ENCODE data around the gene CEACAM4.

Gene CEACAM4

DNA sequence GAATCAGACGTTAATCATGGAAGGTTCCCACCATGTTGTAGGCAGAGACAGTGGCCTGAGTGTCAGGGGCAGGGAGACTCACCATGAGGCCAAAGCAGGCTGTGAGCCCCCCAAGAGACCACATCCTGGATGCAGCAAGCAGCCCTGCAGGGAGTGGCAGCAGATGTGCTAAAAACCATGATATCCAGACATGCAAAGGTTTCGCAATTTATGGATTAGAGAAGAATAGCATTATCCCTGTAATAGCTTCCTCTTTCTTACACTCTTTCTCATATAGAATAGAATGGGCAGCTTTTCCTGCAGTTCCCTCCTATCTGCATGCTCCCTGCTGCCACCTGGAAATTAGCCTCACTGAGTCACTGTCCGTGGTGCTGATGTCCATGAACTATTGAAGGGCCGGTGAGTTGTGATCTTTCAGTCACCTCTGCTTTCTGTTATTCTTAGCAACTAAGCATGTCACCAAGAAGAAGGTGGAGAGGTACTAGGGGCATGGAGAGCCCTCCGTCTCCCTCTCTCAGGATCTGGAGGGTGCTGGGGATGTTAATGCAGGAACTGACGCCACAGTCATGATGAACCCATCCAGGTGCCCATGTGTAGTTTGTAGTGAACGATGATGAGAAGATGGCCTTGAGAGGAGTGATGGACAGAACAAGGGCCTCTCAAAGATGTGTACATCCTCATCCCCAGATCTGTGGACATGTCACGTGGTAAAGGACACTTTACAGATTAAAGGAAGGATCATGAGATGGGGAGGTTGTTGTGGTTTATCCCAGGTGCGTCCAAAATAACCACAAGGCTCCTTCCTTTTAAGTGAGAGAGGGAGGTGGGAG, 9.9 kb downstream of the CEACAM4 start:
- no peak for ATAC-seq

DNA sequence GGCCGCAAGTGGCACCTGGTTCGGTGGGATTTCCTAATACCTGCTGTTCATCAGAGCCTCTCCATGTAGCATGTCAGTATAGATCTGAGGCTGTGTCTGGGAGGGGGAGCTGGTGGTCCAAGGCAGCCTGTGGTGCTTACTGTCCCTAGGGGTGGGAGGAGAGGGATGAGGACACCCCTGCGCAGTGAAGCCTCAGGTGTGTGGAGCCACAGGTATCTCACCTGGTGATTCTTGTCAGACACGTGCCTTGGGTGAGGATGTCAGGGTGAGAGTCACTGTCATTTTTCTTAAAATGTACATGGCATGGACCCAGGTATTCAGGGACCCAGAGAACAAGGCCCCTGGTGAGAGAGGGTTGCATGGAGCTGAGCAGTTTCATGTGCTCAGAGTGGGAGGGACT, 11.7 kb downstream of the CEACAM4 start:
- ATAC-seq = no peak

DNA sequence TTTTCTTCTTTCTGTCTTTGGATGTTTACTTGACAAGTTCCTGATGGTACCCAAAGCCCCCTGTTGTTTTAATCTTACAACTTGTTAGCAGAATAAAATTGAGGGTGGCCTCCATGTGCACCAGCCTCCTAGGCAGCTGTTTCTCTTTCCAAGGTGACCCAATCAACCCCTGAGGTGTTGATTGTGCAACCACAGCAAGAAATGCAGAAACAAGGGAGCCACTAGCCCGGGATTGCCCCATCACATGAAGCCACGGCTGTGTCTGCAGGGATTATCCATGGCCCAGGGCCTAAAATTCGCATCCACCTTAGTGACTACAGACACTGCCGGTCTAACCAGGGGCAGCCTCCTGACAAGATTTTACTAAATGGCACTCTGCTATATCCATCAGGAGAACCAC, 14.4 kb downstream of the CEACAM4 start:
- no peak for ATAC-seq

DNA sequence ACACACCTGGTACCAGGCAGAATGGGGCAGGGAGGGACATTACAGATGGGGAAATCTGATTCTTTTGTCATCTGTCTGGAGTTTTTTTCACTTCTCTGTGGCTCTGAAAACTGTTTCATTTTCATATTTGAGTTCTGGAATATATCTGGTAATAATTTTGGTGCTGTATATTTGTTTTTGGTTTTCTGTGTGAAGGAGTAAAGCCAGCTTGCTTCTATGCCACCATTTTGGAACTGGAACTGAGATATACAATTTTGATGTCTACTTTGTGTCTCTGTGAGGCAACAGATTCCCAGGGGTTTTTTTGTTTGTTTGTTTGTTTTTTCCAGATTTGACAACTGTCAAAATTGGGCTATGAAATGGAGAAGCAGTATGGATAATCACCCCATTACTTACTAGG, 16.1 kb downstream of the CEACAM4 start:
- ATAC-seq = no peak

DNA sequence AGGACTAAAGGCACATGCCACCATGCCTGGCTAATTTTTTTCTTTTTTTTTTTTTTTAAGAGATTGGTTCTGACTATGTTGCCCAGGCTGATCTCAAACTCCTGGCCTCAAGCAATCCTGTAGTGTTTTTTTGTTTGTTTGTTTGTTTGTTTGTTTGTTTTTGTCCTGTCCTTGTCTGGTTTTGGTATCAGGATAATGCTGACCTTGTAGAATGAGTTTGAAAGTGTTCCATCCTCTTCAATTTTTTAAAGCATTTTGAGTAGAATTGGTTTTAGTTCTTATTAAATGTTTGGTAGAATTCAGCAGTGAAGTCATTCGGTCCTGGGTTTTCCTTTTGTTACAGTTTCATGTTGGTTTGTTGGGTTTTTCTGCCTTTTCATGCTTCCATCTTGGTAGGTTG, 19.2 kb downstream of the CEACAM4 start:
- no peak for ATAC-seq

DNA sequence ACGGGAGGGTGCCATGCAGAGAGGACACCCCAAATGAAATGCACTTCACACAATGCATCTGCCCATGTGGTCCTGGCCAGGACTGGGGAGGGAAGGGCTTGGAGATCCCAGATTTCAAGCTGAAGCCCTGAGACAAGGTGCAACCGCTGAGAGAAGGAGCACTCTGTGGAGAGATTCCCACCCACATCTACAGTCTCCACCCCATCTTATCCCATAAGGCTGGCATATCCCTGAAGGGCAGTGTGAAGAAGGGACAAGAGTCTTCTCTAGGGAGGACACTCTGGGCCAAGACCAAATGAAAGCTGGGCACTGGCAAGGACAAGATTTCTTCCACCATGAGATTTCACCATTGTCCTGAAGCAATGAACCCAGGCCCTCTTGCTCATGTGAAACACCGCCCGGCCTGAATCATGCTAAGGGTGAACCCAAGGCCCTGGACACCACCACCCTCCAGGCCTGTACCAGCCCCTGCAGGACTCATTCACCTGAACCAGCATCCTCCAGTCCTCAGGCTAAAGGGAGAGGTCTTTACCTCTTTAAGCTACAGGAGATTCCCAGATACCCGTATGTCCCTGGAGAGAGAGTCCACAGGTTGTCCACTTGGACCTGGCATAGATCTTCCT, 20.5 kb downstream of the CEACAM4 start:
- ATAC-seq = no peak

DNA sequence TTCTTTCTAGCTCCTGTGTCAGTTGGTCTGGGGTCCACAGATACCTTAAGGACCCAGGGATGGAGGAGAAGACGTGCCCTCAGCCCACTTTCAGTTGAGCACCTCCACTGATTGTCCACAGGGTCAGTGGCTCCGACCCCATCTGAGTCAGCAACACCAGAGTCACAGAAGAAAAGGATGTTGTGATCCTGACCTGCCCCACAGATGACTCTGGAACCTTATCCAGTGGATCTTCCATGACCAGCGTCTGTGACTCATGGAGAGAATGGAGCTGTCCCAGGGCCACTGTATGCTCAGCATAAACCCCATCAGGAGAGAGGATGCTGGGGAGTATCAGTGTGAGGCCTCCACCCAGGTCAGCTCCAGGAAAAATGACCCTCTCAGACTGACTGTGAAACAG, 22.0 kb downstream of the CEACAM4 start:
- ATAC-seq = no peak

DNA sequence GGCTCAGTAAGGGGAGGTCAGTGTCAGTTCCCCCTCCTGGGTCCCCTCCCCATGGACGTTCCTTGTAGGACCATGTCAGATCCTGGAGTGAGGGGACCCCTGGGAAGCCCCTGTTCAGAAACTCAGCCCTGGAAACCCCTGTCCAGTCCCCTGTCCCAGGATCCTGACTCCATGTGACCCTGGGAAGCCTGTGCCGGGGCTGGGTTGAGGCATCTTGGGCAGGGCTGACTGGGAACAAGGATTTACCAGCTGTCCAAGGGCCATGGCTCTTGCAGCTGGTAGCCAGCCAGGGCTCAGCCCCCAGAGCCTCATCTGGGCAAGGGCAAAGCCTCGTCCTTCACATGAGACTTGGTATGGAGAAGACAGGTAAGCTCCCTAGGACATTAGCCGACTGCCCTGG, 25.1 kb downstream of the CEACAM4 start:
- ATAC-seq = no peak

DNA sequence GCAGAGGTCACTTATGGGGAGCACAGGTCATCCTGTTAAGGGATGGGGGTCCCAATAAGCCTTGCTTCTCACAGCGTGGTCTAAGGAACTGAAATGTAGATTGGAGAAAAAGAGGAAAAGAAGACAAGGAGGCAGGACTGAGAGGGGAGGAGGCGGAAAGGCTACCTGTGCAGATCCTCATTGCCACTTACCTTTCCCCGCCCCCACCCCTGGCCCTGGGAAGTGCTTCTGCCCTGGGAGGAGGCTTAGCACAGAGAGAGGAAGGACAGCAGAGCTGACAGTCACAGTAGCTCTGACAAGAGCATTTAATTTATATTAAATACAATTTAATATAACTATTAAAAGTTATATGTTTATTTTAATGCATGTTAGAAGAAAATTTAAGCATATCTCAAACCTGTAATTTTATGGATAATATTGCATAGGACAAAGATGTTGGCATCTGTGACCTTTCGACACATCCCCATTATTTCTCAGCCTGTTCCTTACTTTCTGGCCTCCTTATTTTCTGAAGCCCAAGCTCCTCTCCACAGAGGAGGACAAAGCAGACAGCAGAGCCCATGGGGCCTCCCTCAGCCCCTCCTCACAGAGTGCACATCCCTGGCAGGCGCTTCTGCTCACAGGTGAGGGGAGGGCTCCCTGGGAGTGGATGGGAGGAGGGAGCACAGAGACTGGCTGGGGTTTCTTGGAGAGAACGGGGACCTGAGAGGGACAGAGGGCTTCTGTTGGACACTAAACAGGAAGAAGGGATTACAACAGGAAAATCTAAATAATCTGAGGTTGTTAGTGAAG, 27.5 kb downstream of the CEACAM4 start:
- no peak for ATAC-seq

DNA sequence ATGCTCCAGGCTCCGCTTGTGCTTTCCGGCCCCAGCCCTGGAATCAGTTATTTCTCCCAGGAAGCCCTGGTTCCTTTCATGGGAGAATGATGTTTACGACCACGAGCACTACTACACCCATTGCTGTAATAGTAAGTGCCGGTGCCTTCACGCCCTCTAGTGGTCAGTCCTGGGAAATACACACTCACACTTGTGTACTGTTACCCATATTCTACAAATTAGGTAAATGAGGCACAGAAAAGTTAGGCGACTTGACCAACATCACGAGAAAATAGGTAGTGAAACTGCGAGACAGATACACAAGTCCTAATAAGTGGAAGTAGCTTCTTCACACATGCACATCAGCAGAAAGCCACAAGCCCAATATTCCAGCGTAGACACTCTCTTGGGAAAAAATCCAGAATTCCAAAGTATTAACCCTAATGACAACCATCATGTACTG, 29.3 kb downstream of the CEACAM4 start:
- peak; percentile 74 to 87 for ATAC-seq

DNA sequence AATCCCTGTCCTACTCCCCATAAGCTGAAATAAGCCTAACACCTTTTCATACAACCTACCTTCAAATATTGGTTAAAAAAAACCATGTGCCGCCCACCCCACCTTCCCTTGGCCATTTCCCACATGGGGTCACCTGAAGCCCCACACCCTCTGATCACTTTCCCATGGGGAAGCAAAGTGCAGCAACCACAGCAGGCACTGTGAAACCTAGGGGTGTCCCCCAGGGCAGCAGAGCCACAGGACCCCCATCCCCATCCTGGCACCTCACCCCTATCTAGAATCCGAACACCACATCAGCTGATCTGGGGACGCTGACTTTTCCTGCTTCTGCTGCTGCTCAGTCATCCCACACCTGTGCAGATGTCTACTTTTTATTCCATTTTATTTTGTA, 31.0 kb downstream of the CEACAM4 start:
- no peak for ATAC-seq

DNA sequence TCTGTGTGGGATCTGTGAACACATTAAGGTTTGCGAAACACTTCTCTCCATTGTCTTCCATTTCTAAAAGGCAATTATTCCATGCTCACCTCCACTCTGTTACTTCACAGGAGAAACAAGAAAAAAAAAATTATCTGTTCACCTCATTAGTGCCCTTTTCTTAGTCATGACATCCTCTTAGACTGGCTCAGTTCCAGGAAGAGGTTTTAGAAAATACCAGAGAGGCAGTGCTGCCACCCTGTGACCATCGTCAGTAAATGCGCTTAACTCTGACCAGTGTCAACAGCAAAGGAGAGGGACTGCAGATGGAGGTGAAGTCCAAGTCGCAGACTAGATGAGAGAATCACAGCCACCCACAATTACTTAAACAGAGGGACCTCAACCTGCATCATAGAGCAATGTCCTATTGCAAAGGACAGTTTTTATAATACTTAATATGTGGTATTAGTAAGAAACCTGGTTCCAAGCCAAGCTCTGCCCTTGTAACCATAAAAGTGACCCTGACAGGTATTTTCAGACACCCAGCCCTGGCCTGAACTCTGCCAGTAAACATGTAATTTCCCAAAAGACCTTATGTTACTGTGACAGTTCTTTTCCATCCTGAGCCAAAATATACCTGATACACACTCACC, 31.5 kb downstream of the CEACAM4 start:
- ATAC-seq = peak; percentile 87 to 92

DNA sequence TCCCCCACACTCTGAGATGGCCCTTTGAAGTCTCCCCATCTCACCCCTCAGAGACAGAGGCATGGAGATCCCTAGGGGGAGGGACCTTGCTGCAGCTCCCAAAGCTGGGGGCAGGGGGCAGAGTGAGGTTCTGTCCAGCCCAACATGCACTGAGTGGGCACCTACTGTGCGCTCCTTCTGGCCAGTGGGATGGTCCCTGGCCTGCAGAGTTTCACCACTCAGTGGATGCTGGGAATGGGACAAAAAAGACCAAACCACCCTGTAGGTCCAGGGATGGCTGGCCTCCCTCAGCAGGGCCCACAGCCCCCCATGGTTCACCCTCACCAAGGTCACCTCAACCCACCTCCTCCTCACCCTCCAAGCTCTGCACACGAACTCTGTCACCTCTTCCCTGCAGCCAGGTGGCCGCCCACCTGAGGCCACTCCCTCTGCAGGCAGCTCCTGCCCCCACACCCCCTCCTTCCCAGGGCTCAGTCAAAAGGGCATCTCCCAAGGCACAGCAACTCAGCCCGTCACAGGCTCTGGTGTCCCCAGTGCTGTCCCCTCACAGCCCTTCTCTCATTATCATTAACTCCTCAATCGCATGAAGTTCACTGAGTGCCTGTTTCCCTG, 34.8 kb downstream of the CEACAM4 start:
- ATAC-seq = no peak

DNA sequence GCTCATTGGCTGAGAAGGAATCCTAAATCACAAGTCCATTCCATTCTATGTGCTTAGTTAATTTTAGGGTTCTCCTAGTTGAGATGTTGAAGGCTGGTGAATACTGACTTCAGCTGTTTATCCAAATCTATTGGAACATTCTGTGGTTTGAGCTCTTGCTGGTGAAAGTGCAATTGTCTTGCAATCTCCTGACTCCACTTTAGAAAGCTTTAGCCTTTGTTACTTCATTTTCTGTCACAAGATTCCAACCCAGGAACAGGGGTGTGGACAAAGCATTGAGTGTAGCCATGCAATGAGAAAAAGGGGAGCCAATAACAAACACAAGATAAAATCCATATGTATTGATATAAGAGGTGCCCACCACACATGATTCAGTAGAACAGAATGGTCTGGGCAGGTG, 35.9 kb downstream of the CEACAM4 start:
- no peak for ATAC-seq

DNA sequence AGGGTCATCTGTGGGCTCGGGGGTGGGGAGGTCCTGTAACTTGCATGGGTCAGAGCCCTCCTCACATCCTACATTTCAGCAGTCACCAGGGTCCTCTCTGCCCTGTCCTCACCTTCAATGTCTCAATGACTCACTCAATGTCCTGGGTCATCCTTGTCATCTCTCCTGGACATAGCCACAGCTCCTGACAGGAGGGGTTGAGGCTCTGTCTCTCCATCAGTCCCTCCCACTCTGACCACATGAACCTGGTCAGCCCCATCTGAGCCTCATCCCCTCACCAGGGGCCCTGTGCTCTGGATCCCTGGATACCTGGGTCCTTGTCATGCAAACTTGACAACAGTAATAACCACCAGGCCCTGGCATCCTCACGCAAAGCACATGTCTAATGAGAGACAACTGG, 37.5 kb downstream of the CEACAM4 start:
- no peak for ATAC-seq

DNA sequence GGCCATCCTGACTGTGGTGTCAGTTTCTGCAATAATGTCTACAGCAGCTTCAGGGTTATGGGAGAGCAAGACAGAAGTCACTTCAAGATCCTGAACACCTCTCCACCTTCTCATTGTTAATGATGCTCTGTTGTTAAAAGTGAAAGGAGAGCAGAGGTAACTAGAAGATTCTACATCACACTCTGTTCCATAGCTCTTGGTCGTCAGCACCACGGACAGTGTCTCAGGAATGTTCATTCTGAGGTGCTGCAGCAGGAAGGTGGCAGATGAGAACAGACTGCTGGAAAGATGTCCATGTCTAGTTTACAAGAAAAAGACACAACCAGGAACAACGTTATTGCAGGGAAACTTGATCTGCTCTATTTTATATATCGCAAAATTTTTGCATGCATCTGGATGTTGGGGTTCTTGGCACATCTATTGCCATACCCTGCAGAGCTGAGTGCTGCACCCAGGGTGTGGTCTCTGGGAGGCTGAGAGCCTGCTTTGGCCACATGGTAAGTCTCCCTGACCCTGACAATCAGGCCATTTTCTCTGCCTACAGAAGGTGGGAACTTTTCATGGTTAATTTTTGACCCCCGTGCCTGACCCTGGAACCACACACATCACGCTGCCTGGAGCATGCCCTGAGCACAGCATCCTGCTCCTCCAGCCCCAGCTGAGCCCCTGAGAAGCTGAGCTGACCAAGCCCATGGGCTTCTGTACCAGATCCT, 38.2 kb downstream of the CEACAM4 start:
- no peak for ATAC-seq

DNA sequence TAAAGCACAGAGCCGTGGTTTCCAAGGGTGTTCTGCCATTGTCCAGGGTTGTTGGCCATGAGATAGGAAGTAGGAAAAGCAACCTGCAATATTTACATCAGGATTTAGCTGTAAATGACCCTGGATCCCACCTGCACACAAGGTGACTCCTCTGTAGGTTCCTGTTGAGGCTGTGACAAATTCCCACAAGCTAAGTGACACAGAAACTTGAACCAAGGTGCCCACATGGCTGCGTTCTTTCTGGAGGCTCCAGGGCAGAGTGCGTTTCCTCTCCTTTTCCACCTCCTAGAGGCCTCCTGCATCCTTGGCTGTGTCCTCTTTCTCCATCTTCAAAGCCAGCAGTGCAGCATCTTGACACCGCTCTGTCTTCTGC, 39.0 kb downstream of the CEACAM4 start:
- no peak for ATAC-seq

DNA sequence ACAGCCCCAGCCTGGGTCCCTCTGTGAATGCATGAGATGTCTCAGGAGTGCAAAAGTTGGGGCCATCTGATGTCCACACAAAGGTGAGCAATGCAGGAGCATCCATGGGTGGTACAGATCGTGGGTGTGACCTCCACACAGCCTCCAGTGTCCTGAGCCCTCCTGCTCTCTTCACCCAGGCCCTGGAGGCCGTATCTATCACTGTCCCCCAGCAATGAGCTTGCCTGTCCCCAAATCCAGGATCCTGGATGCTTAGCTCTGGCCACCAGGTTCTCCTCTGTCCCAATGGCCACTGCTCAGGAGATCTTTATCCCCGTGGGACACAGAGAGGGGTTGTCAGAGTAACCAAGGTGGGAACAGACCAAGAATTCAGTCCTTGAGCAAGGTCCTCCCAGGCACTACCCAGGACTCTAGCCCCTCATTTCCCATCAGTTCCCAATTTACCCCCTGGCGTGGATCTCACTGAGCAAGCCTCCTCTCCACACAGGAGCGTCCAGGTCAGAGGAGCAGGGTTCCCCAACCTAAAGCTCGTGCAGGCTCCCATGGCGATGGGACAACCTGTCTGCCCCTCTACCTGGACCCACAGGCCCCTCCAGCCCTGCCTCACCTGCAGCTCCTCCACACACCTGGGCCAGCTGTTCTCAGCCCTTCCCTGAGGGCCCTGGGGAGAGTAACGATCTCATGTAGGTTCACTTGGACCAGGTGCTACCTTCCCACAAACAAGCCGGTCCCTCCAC, 39.6 kb downstream of the CEACAM4 start:
- ATAC-seq = no peak

DNA sequence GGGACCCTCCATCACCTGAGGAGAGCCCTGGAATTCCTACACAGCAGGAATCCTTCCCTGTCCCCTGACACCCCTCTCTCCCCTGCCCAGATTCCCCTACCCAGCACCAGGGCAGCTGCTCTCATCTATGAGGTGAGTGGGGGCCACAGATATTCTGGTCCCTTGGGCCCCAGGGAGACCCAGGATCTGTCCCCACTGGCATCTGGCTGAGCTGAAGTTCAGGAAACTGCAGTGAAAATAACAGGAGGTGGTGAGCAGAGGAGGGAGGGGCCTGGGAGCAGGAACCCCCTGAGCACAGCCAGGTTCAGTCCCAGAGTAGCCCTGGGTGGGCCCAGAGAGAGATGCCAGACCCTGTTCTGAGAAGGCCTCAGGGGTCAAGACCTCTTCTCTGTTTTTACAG, 40.8 kb downstream of the CEACAM4 start:
- no peak for ATAC-seq

DNA sequence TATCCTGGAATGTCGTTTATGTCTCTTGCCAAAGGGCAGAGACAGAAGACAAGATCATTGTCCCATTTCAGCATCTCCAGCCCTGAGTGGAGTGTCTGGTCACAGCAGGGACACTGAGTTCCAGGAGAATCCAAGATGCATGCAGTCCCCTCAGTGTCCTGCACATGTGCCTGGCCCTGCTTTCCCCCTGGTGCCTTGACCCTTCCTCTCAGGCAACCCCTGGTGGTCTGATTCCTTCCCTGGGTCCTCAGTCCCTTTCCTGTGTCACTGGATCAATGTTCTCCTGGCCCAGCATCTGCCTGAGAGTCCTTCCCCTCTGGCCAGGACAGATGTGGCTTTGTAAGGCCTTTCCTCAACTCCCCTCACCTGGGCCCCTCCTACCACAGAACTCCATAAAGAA, 41.9 kb downstream of the CEACAM4 start:
- no peak for ATAC-seq

DNA sequence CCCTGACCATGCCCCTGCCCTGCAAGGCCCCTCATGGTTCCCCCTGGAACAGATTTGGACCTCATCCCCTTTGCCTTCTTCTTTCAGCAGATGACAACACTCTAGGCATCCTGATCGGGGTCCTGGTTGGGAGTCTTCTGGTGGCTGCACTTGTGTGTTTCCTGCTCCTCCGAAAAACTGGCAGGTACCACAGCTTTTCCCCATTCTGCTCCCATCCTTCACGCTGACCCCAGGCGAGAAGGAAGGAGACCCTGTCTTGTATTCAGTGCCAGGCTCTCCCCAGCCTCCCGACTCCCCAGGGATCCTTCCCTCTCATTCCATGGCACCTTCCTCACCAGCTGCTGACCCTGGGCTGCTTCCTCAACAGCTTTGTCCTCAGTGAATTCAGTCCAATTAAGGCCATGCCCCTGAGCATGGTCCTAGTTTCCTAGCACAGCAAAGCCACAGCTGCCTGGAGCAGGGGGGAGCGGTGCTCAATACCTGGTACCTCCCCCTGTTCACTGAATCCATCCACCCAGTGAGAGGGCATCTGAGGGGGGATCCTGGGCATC, 42.5 kb downstream of the CEACAM4 start:
- no peak for ATAC-seq
